OCI-LY7 (cell line): ENCODE measurements around the gene PKN2. TPM values are rescaled to one million over a fixed set of nuclear protein-coding genes. Genes with fewer than 3 reads are reported as not detected.

Experiments
- BruUV-seq: library from RNA; stranded (reverse); fragments of 400-500 nt; replicated peaks from 2 replicates; lab custom pipeline; 2021; lab: Mats Ljungman, UMichigan
- CTCF ChIA-PET: fragments of 300-600 bp; sonication (Branson Sonifier 250); formaldehyde crosslinking; loops from one replicate; lab custom pipeline; 2022; ENCODE audit warnings: antibody characterized with exemption; ENCODE audit not compliant: unreplicated experiment; lab: Charles Lee
- POLR2A ChIA-PET: fragments of 300-600 bp; sonication (Branson Sonifier 250); formaldehyde crosslinking; loops from one replicate; lab custom pipeline; 2022; ENCODE audit warnings: antibody characterized with exemption; lab: Charles Lee
- DNase-seq: peaks from one replicate; pipeline ENCODE4 v3.0.0-alpha.2; 2015; ENCODE audit warnings: low spot score
- H2AFZ ChIP-seq: fragments of 200-600 bp; sonication (generic), shearing (Covaris generic); 2 replicates; pipeline ENCODE4 v1.6.1; 2014; ENCODE audit warnings: mild to moderate bottlenecking, antibody characterized with exemption, low read length, moderate library complexity
- H3K27ac ChIP-seq: fragments of 200-600 bp; sonication (generic); 2 replicates; pipeline ENCODE4 v1.5.1; 2014; ENCODE audit warnings: mixed run types, low read depth, mild to moderate bottlenecking, moderate library complexity, low read length, inconsistent platforms; ENCODE audit not compliant: poor library complexity, severe bottlenecking
- H3K36me3 ChIP-seq: fragments of 200-600 bp; sonication (generic); 2 replicates; pipeline ENCODE4 v1.6.1; 2014; ENCODE audit warnings: mild to moderate bottlenecking, antibody characterized with exemption, low read length, moderate library complexity, mixed read lengths; ENCODE audit not compliant: insufficient read depth
- H3K4me1 ChIP-seq: fragments of 200-600 bp; sonication (generic); 2 replicates; pipeline ENCODE4 v1.5.1; 2014; ENCODE audit warnings: mild to moderate bottlenecking, low read length; ENCODE audit not compliant: insufficient read depth, poor library complexity, severe bottlenecking
- H3K4me2 ChIP-seq: fragments of 200-600 bp; sonication (generic); 2 replicates; pipeline ENCODE4 v1.6.1; 2014; ENCODE audit warnings: mild to moderate bottlenecking, low read length
- H3K4me3 ChIP-seq: fragments of 200-600 bp; sonication (generic); 2 replicates; pipeline ENCODE4 v1.5.1; 2014; ENCODE audit warnings: mild to moderate bottlenecking, low read depth, low read length; ENCODE audit not compliant: poor library complexity, severe bottlenecking
- H3K79me2 ChIP-seq: fragments of 200-600 bp; sonication (generic); 2 replicates; pipeline ENCODE4 v1.6.1; 2016; ENCODE audit warnings: low read depth, mild to moderate bottlenecking, low read length, moderate library complexity, mixed read lengths; ENCODE audit not compliant: insufficient read depth
- H3K9me2 ChIP-seq: fragments of 200-600 bp; sonication (generic); 2 replicates; pipeline ENCODE4 v1.6.1; 2016; ENCODE audit warnings: mild to moderate bottlenecking, low read length, mixed read lengths; ENCODE audit not compliant: insufficient read depth
- H3K9me3 ChIP-seq: fragments of 200-600 bp; sonication (generic); 2 replicates; pipeline ENCODE4 v1.6.1; 2014; ENCODE audit warnings: mild to moderate bottlenecking, mixed run types, low read length, mixed read lengths
- H4K20me1 ChIP-seq: fragments of 200-600 bp; sonication (generic); 2 replicates; pipeline ENCODE4 v1.6.1; 2014; ENCODE audit warnings: mild to moderate bottlenecking, antibody characterized with exemption, low read length, moderate library complexity, mixed read lengths; ENCODE audit not compliant: insufficient read depth
- EZH2phosphoT487 ChIP-seq: fragments of 200-600 bp; sonication (generic); IDR thresholded peaks from 2 replicates; pipeline ENCODE4 v1.6.1; 2018; ENCODE audit warnings: low read depth, borderline replicate concordance, mild to moderate bottlenecking, mixed run types, antibody characterized with exemption, low read length, moderate library complexity, mixed read lengths
- intact Hi-C: fragments of 100-400 bp; cut with micrococcal nuclease; formaldehyde crosslinking; loops from one replicate; pipeline ENCODE4 v1.10.0; 2022; ENCODE audit not compliant: unreplicated experiment
- total RNA-seq, 2 experiments: library from RNA; depleted of rRNA in 1 of 2; stranded (reverse); fragments of >200 nt in 1 of 2; shearing (Covaris generic) in 1 of 2; gene quantifications; 2 replicates each; pipeline ENCODE4 v1.2.3, GENCODE V29; 2014 to 2022
- TF ChIP-seq, protein P1 (sequence below): fragments of 200-600 bp; sonication (generic); conservative IDR thresholded peaks from 2 replicates; pipeline ENCODE4 v1.5.1; 2014; ENCODE audit warnings: mild to moderate bottlenecking, antibody characterized with exemption, low read length, moderate library complexity, mixed read lengths

PKN2 gene
- total RNA-seq, 2 experiments from 2014 or later: 22.3 to 28.2 TPM

DNA sequence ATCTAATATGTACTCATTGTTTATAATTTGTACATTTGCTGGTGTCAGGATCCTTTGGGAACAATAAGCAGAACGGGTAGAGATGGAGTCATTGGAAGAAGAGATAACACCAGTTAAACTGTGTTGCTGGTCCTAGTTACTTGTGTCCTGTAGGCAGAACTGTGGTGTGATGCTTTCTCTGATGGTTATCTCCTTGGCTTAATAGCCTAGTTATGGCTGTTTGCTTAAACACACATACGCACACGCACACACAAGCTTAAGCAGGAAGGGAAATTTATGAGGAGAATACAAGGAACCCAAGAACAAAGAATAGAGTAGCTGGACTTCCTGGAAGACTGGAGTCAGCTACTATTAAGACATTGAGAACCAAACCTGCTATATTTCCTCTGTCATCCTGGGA is 5.7 kb upstream of the PKN2 start:
- TF ChIP-seq EZH2phosphoT487: no peak
- TF ChIP-seq, protein P1, sequence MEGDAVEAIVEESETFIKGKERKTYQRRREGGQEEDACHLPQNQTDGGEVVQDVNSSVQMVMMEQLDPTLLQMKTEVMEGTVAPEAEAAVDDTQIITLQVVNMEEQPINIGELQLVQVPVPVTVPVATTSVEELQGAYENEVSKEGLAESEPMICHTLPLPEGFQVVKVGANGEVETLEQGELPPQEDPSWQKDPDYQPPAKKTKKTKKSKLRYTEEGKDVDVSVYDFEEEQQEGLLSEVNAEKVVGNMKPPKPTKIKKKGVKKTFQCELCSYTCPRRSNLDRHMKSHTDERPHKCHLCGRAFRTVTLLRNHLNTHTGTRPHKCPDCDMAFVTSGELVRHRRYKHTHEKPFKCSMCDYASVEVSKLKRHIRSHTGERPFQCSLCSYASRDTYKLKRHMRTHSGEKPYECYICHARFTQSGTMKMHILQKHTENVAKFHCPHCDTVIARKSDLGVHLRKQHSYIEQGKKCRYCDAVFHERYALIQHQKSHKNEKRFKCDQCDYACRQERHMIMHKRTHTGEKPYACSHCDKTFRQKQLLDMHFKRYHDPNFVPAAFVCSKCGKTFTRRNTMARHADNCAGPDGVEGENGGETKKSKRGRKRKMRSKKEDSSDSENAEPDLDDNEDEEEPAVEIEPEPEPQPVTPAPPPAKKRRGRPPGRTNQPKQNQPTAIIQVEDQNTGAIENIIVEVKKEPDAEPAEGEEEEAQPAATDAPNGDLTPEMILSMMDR: no peak
- DNase-seq: no peak
- H3K9me3 ChIP-seq: no peaks in the 10 kb centered on the region
- no peak overlapping the region for H2AFZ ChIP-seq
- ChIA-PET POLR2A (no interaction called here), CTCF (no interaction called here)
- no peaks in the 10 kb centered on the region for H3K9me2 ChIP-seq
- intact Hi-C loops: no loop called here
- H3K36me3 ChIP-seq: no peaks in the 10 kb centered on the region
- peaks cover 8% of the 10 kb centered on the region for H3K4me1 ChIP-seq
- no peak overlapping the region for H3K4me3 ChIP-seq
- H3K27ac ChIP-seq: no peak overlapping the region
- no peak overlapping the region for H3K4me2 ChIP-seq
- BruUV-seq: no TSS peak
- H3K79me2 ChIP-seq: peaks cover 10% of the 10 kb centered on the region
- H4K20me1 ChIP-seq: no peaks in the 10 kb centered on the region

DNA sequence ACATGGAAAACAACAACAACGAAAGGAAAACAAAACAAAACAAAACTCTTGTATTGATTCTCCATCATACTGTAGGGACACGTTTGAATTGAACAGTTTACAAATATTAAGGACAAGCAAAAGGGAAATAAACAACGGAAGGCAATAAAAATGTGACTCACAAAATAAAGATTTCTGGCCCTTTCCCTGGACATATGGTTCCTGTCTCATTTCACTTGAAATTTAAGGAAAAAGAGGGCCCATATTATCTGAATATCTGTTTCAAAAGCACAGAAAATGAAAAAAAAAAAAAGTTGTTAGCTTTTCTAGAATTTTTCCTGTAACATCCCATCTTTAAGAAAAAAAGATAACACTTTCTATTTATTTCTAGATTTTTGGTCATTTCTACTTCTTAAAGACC is 3.6 kb upstream of the PKN2 start:
- no TSS peak for BruUV-seq
- CTCF ChIA-PET: no interaction called here

More for the DNA sequence above, 3.6 kb upstream of the PKN2 start:
- no peak overlapping the region for H3K27ac ChIP-seq
- H3K4me3 ChIP-seq: no peak overlapping the region
- H3K36me3 ChIP-seq: no peaks in the 10 kb centered on the region
- peaks cover 4% of the 10 kb centered on the region for H4K20me1 ChIP-seq
- no peak overlapping the region for H2AFZ ChIP-seq
- intact Hi-C loops: no loop called here
- no peak overlapping the region for H3K4me2 ChIP-seq
- H3K9me3 ChIP-seq: no peaks in the 10 kb centered on the region
- TF ChIP-seq, protein P1: no peak
- no peak for TF ChIP-seq EZH2phosphoT487
- POLR2A ChIA-PET: no interaction called here
- no peak for DNase-seq
- H3K79me2 ChIP-seq: peaks cover 16% of the 10 kb centered on the region
- H3K4me1 ChIP-seq: peaks cover 8% of the 10 kb centered on the region
- H3K9me2 ChIP-seq: no peaks in the 10 kb centered on the region
